SK-N-SH (cell line): Measurements from ENCODE around the gene SPACA6.

Experiments
- CHD2 ChIP-seq: fragments of 150-350 bp; IDR thresholded peaks from 2 replicates; pipeline ENCODE4 v1.6.1; 2018; ENCODE audit warnings: low read length; ENCODE audit not compliant: partially characterized antibody
- EP300 ChIP-seq, 2 experiments: IDR thresholded peaks; 2 replicates each; pipeline versions ENCODE4 v1.4.0 to v1.6.1; 2012; ENCODE audit warnings: borderline replicate concordance in 1 of 2, low read depth in 1 of 2, low read length in 1 of 2
- EZH2phosphoT487 ChIP-seq: fragments of 200-600 bp; sonication (generic); IDR thresholded peaks from 2 replicates; pipeline ENCODE4 v1.6.1; 2017; ENCODE audit warnings: low read depth, mixed run types, mild to moderate bottlenecking, antibody characterized with exemption, moderate library complexity, borderline replicate concordance
- GABPA ChIP-seq: IDR thresholded peaks from 2 replicates; pipeline ENCODE4 v1.4.0; 2012; ENCODE audit warnings: low read depth, mild to moderate bottlenecking
- JUND ChIP-seq: IDR thresholded peaks from 2 replicates; pipeline ENCODE4 v1.4.0; 2012
- POLR2AphosphoS5 ChIP-seq: IDR thresholded peaks from 2 replicates; pipeline ENCODE4 v1.6.1; 2012; ENCODE audit warnings: low read depth, low read length
- RCOR1 ChIP-seq: fragments of 150-350 bp; IDR thresholded peaks from 2 replicates; pipeline ENCODE4 v1.6.1; 2017; ENCODE audit warnings: antibody characterized with exemption, low read length
- SIN3A ChIP-seq: IDR thresholded peaks from 2 replicates; pipeline ENCODE4 v1.6.1; 2012; ENCODE audit warnings: low read depth, mild to moderate bottlenecking, low read length, moderate library complexity, borderline replicate concordance
- TAF1 ChIP-seq: IDR thresholded peaks from 2 replicates; pipeline ENCODE4 v1.6.1; 2012; ENCODE audit warnings: low read depth, mild to moderate bottlenecking, low read length, moderate library complexity, borderline replicate concordance
- TF ChIP-seq, protein P1 (sequence below): fragments of 200-600 bp; sonication (generic); IDR thresholded peaks from 2 replicates; pipeline ENCODE4 v1.6.1; 2017; ENCODE audit warnings: antibody characterized with exemption, mild to moderate bottlenecking, moderate library complexity
- TF ChIP-seq, protein P2 (sequence below): IDR thresholded peaks from 2 replicates; pipeline ENCODE4 v1.6.1; 2012; ENCODE audit warnings: mild to moderate bottlenecking, low read depth, low read length, moderate library complexity
- TF ChIP-seq, protein P3 (sequence below): IDR thresholded peaks from 2 replicates; pipeline ENCODE4 v1.4.0; 2012; ENCODE audit warnings: low read depth, borderline replicate concordance
- TF ChIP-seq, protein P4 (sequence below): fragments of 150-350 bp; IDR thresholded peaks from 2 replicates; pipeline ENCODE4 v1.6.1; 2017; ENCODE audit warnings: antibody characterized with exemption, low read length, low read depth, borderline replicate concordance
- TF ChIP-seq, protein P5 (sequence below): IDR thresholded peaks from 2 replicates; pipeline ENCODE4 v1.4.0; 2012; ENCODE audit warnings: low read depth, borderline replicate concordance

DNA sequence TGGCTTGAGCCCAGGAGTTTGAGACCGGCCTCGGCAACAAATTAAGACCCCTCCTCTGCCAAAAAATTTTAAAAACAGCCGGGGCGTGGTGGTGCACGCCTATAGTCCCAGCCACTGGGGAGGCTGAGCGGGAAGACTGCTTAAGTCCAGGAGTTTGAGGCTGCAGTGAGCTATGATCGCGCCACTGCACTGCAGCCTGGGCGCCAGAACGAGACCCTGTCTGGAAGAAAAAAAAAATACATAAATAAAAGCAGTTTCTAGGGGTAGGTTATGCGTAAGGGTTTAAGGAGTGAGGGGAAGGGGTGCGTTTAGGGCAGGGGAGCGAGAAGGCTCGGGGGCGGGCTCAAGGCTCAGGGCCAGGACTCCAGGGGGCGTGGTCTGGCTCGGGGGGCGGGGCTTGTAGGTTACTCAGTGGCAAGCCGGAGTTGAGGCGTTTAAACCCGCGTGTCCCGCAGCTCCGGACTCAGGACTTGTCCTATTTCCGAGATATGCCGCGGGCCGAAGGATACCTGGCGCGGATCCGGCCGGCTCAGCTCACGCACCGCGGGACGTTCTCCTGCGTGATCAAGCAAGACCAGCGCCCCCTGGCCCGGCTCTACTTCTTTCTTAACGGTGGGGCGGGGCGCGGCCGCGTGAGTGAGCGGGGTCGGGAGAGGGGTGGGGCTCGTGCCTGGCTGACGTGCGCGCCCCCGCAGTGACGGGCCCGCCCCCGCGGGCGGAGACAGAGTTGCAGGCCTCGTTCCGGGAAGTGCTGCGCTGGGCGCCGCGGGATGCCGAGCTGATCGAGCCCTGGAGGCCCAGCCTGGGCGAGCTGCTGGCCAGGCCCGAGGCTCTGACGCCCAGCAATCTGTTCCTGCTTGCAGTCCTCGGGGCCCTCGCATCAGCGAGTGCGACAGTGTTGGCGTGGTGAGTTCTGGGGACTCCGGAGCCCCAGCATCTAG is 10.7 kb downstream of the SPACA6 start:
- TF ChIP-seq, protein P1, sequence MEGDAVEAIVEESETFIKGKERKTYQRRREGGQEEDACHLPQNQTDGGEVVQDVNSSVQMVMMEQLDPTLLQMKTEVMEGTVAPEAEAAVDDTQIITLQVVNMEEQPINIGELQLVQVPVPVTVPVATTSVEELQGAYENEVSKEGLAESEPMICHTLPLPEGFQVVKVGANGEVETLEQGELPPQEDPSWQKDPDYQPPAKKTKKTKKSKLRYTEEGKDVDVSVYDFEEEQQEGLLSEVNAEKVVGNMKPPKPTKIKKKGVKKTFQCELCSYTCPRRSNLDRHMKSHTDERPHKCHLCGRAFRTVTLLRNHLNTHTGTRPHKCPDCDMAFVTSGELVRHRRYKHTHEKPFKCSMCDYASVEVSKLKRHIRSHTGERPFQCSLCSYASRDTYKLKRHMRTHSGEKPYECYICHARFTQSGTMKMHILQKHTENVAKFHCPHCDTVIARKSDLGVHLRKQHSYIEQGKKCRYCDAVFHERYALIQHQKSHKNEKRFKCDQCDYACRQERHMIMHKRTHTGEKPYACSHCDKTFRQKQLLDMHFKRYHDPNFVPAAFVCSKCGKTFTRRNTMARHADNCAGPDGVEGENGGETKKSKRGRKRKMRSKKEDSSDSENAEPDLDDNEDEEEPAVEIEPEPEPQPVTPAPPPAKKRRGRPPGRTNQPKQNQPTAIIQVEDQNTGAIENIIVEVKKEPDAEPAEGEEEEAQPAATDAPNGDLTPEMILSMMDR: peak; percentile 56
- no peak for TF ChIP-seq EZH2phosphoT487
- TF ChIP-seq, protein P2, sequence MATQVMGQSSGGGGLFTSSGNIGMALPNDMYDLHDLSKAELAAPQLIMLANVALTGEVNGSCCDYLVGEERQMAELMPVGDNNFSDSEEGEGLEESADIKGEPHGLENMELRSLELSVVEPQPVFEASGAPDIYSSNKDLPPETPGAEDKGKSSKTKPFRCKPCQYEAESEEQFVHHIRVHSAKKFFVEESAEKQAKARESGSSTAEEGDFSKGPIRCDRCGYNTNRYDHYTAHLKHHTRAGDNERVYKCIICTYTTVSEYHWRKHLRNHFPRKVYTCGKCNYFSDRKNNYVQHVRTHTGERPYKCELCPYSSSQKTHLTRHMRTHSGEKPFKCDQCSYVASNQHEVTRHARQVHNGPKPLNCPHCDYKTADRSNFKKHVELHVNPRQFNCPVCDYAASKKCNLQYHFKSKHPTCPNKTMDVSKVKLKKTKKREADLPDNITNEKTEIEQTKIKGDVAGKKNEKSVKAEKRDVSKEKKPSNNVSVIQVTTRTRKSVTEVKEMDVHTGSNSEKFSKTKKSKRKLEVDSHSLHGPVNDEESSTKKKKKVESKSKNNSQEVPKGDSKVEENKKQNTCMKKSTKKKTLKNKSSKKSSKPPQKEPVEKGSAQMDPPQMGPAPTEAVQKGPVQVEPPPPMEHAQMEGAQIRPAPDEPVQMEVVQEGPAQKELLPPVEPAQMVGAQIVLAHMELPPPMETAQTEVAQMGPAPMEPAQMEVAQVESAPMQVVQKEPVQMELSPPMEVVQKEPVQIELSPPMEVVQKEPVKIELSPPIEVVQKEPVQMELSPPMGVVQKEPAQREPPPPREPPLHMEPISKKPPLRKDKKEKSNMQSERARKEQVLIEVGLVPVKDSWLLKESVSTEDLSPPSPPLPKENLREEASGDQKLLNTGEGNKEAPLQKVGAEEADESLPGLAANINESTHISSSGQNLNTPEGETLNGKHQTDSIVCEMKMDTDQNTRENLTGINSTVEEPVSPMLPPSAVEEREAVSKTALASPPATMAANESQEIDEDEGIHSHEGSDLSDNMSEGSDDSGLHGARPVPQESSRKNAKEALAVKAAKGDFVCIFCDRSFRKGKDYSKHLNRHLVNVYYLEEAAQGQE: no peak
- TF ChIP-seq, protein P3, sequence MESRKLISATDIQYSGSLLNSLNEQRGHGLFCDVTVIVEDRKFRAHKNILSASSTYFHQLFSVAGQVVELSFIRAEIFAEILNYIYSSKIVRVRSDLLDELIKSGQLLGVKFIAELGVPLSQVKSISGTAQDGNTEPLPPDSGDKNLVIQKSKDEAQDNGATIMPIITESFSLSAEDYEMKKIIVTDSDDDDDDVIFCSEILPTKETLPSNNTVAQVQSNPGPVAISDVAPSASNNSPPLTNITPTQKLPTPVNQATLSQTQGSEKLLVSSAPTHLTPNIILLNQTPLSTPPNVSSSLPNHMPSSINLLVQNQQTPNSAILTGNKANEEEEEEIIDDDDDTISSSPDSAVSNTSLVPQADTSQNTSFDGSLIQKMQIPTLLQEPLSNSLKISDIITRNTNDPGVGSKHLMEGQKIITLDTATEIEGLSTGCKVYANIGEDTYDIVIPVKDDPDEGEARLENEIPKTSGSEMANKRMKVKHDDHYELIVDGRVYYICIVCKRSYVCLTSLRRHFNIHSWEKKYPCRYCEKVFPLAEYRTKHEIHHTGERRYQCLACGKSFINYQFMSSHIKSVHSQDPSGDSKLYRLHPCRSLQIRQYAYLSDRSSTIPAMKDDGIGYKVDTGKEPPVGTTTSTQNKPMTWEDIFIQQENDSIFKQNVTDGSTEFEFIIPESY: peak; percentile 35; the same call in 1 of the 2 replicates
- TF ChIP-seq GABPA: no peak
- TF ChIP-seq, protein P4, sequence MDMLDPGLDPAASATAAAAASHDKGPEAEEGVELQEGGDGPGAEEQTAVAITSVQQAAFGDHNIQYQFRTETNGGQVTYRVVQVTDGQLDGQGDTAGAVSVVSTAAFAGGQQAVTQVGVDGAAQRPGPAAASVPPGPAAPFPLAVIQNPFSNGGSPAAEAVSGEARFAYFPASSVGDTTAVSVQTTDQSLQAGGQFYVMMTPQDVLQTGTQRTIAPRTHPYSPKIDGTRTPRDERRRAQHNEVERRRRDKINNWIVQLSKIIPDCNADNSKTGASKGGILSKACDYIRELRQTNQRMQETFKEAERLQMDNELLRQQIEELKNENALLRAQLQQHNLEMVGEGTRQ: no peak; the same call in 1 of the 2 replicates
- no peak for TF ChIP-seq EP300 (IDR thresholded peaks at IDR 0.05; ENCODE audit: borderline replicate concordance in 1 of 2, low read depth in 1 of 2, low read length in 1 of 2)
- peak; percentile 80 for TF ChIP-seq POLR2AphosphoS5
- no peak for TF ChIP-seq SIN3A
- no peak for TF ChIP-seq JUND
- TF ChIP-seq RCOR1: no peak
- TF ChIP-seq TAF1: peak; percentile 51; the same call in 1 of the 2 replicates
- peak; percentile 37 for TF ChIP-seq CHD2
- TF ChIP-seq, protein P5, sequence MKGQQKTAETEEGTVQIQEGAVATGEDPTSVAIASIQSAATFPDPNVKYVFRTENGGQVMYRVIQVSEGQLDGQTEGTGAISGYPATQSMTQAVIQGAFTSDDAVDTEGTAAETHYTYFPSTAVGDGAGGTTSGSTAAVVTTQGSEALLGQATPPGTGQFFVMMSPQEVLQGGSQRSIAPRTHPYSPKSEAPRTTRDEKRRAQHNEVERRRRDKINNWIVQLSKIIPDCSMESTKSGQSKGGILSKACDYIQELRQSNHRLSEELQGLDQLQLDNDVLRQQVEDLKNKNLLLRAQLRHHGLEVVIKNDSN: no peak
